ENCODE data around the gene SLC22A23. TPM values are rescaled to one million over a fixed set of nuclear protein-coding genes. Genes with fewer than 3 reads are reported as not detected.

The SLC22A23 gene
- total and polyA plus RNA-seq, 2 of the 4 experiments (the other 2 are of a cell fraction) = 0.72 to 1.6 TPM

- Histone ChIP-seq H3K23ac (ENCODE audit: low read depth, low read length) (no peak overlapping the region), H2AK5ac (ENCODE audit: low read depth, low read length) (no peak overlapping the region), H4K5ac (ENCODE audit: low read depth, low read length) (no peak overlapping the region), H3K9me3 (ENCODE audit: control insufficient read depth, insufficient read depth, low read length) (no peaks in the 10 kb centered on the region), H3K56ac (ENCODE audit: extremely low read depth, insufficient read depth, low read length) (no peak overlapping the region), H3K18ac (ENCODE audit: low read depth, low read length) (no peak overlapping the region), H2BK120ac (ENCODE audit: low read depth, low read length) (no peak overlapping the region), H4K8ac (ENCODE audit: low read depth in 2 of 2, low read length in 2 of 2) (no peak overlapping the region), H3K4ac (ENCODE audit: low read depth, low read length) (no peak overlapping the region), H3K4me3 (ENCODE audit: insufficient read depth, low read depth, low read length) (no peak overlapping the region), H2BK15ac (ENCODE audit: low read depth, low read length) (no peak overlapping the region), H3K4me1 (ENCODE audit: control insufficient read depth, insufficient read depth, low read length) (peaks cover 7% of the 10 kb centered on the region), H2AFZ (replicated peaks; ENCODE audit: low read length, poor library complexity) (no peak overlapping the region), H3K27me3 (ENCODE audit: control insufficient read depth, insufficient read depth, low read length) (peaks cover 11% of the 10 kb centered on the region), H3K9me1 (ENCODE audit: insufficient read depth, low read length) (peaks cover 4% of the 10 kb centered on the region; the same call in 1 of the 2 replicates), H2AK9ac (replicated peaks; ENCODE audit: low read depth, low read length, poor library complexity) (no peak overlapping the region), H3K4me2 (ENCODE audit: low read depth, low read length) (no peak overlapping the region), H2BK20ac (ENCODE audit: low read depth, low read length) (no peak overlapping the region), H4K20me1 (ENCODE audit: insufficient read depth, low read length) (no peaks in the 10 kb centered on the region), H3K9ac (ENCODE audit: low read depth, low read length) (no peak overlapping the region), H4K91ac (ENCODE audit: insufficient read depth, low read depth, low read length) (no peak overlapping the region), H2BK5ac (ENCODE audit: low read depth, low read length, poor library complexity, severe bottlenecking) (no peak overlapping the region), H3K36me3 (ENCODE audit: control insufficient read depth, insufficient read depth, low read length) (no peaks in the 10 kb centered on the region), H3K27ac (ENCODE audit: insufficient read depth, low read length) (no peak overlapping the region), H3K79me1 (ENCODE audit: low read depth in 1 of 2, low read length in 2 of 2) (no peaks in the 10 kb centered on the region), H3K14ac (replicated peaks; ENCODE audit: low read depth, low read length) (no peak overlapping the region)
- POLR2A ChIA-PET (ENCODE audit: unreplicated experiment) = no interaction called here
- no TSS peak for BruUV-seq (replicated peaks)
- in situ Hi-C loops (cut with MboI; ENCODE audit: low sequenced_read_pairs) (no loop called here), intact Hi-C loops (cut with micrococcal nuclease) (no loop called here), dilution Hi-C loops (cut with HindIII; ENCODE audit: low sequenced_read_pairs, unreplicated experiment) (no loop called here)
- CTCF ChIA-PET = no interaction called here
- ATAC-seq (ENCODE audit: low read depth) (no peak), DNase-seq (no peak)
- no CpG with 5 or more reads among the region's 3 CpGs for WGBS, 2 experiments (ENCODE audit: extremely low coverage in 2 of 2, insufficient read length in 1 of 2)
- TF ChIP-seq BHLHE40 (IDR thresholded peaks at IDR 0.05; ENCODE audit: low read depth, low read length) (no peak), FOS (IDR thresholded peaks at IDR 0.05; ENCODE audit: low read depth, low read length) (no peak), USF2 (IDR thresholded peaks at IDR 0.05; ENCODE audit: low read depth, low read length) (no peak), MAZ (IDR thresholded peaks at IDR 0.05; ENCODE audit: borderline replicate concordance, low read depth, low read length) (no peak), CHD1 (IDR thresholded peaks at IDR 0.05; ENCODE audit: low read depth, low read length) (no peak), SMC3 (IDR thresholded peaks at IDR 0.05; ENCODE audit: low read depth, low read length) (no peak), POLR2A (IDR thresholded peaks at IDR 0.05; ENCODE audit: low read depth, low read length) (no peak), RFX5 (IDR thresholded peaks at IDR 0.05; ENCODE audit: low read depth, low read length) (no peak), RCOR1 (IDR thresholded peaks at IDR 0.05; ENCODE audit: insufficient replicate concordance, low read length) (no peak), CTCF (conservative IDR thresholded peaks at IDR 0.05; ENCODE audit: low read depth, low read length) (no peak), CEBPB (IDR thresholded peaks at IDR 0.05; ENCODE audit: low read depth, low read length) (no peak), MXI1 (IDR thresholded peaks at IDR 0.05; ENCODE audit: borderline replicate concordance, low read depth, low read length) (no peak), NFE2L2 (IDR thresholded peaks at IDR 0.05; ENCODE audit: low read depth, low read length) (no peak), ELK1 (IDR thresholded peaks at IDR 0.05; ENCODE audit: borderline replicate concordance, low read depth, low read length) (no peak), RAD21 (IDR thresholded peaks at IDR 0.05; ENCODE audit: low read length) (no peak), MAFK (IDR thresholded peaks at IDR 0.05; ENCODE audit: low read depth, low read length) (no peak)
Measured at GRCh38 chr6:3327403-3327802, 129.4 kb downstream of the SLC22A23 start.
